ENCODE data around the gene ITFG2.
"Not testable (repeated sequence)": the region's sequence is repeated elsewhere in the genome, so short reads cannot be mapped to it uniquely, and the experiment has no call there.

- not testable (repeated sequence) for TF ChIP-seq CTCF (IDR thresholded peaks at IDR 0.05; ENCODE audit: low read depth, low read length, poor library complexity, severe bottlenecking); EZH2phosphoT487 (IDR thresholded peaks at IDR 0.05; ENCODE audit: borderline replicate concordance, low read length)
Observed at GRCh38 chr12:2868986-2869632, 56.6 kb downstream of the ITFG2 start.

Measured in DOHH2 (cell line).